ENCODE measurements around the gene KICS2.
"Not testable (repeated sequence)": the region's sequence is repeated elsewhere in the genome, so short reads cannot be mapped to it uniquely, and the experiment has no call there.

Gene KICS2

DNA sequence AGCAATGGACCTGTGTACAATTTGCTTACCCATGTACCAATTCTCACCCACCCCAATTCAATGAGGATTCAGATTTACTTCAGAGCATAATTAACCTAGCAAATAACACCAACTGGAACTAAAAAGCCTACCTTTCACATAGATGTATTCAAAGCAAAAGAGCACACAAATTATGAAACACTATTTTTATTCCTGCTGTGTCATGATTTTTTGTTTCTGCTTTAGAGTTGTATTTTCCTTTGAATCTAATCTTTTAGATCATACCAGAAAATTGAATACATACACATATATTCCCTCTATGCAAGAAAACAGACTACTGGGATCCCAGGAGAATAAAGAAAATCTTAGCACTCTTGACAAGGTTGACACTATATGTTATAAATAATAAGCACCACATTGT lies 5.9 kb downstream of the KICS2 start:
- DNase-seq (ENCODE audit: low read depth): no peak

DNA sequence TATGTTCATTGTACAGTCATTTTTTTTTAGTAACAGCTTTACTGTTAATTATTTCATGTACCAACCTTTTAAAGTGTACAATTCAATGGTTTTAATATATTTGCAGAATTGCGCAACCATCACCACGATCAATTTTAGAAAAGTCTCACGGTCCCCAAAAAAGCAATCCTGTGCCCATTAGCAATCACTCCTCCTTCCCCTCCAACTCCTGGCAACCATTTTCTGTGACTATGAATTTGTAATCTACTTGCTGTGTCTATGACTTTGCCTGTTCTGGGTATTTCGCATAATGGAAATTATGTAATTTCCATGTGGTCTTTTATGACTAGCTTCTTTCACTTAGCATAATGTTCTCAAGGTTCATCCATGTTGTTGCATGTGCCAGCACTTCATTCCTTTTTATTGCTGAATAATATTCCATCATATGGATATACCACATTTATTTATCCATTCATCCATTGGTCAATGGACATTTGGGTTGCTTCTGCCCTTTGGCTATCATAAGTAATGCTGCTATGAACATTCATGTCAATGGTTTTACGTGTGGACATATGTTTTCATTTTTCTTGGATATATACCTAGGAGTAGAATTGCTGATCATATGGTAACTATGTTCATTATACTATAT lies 9.9 kb downstream of the KICS2 start:
- DNase-seq (ENCODE audit: low read depth): no peak

DNA sequence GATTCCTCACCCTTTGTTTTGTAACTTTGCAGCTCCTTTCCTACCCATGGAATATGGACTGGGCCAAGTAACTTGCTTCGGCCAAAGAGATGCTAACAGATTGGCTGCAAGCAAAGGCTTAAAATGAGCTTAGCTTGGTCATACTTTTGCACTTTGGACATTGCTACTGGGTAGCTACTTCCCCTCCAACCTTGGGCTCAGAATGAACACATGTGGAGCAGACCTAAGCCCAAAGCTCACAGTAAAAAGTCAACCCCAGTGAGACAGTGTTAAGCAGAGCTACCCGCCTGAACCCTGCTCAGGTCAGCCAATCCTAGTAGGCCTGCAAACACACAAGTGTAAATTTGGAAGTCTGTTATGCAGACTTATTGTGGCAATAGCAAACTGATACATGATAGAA lies 14.6 kb downstream of the KICS2 start:
- no peak for DNase-seq (ENCODE audit: low read depth)

DNA sequence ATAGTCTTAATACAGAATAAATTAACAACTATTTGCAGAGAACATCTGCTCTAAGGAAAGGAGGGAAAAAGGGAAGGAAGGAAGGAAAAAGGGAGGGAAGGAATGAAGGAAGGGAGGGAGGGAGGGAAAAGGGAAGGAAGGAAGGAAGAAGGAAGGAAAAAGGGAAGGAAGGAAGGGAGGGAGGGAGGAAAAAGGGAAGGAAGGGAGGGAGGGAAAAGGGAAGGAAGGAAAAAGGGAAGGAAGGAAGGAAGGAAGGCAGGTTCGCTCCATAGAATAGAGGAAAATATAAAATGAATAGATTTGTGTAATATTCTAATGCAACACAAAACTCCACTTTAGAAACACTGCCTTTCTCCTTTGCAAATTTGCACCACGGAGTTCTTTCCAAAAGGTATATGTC lies 16.6 kb downstream of the KICS2 start:
- no peak for DNase-seq (ENCODE audit: low read depth)

GRCh38 chr12:64203775-64204174 lies 18.3 kb downstream of the KICS2 start:
- no peak for DNase-seq (ENCODE audit: low read depth)

DNA sequence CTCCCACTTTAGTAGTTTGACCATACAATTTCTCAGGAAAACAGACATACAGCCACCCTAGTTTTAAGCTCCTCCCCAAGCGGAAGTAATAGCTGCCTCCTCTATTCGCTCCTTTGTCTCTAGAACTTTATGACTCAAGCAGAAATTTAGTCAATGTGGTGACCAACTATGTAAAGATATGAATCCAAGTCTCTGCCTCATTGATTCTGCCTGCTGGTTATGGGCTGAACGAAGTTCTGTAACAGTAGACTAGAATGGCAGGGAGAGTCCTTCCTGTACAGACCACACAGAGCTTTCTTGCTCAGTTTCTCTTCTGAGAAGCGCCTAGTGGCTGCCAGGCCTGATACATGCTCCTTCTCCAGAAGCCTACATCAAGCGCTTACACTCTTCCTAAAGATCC lies 19.1 kb downstream of the KICS2 start:
- no peak for DNase-seq (ENCODE audit: low read depth)

DNA sequence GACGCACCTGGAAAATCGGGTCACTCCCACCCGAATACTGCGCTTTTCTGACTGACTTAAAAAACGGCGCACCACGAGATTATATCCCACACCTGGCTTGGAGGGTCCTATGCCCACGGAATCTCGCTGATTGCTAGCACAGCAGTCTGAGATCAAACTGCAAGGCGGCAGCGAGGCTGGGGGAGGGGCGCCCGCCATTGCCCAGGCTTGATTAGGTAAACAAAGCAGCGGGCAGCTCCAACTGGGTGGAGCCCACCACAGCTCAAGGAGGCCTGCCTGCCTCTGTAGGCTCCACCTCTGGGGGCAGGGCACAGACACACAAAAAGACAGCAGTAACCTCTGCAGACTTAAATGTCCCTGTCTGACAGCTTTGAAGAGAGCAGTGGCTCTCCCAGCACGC lies 26.3 kb downstream of the KICS2 start:
- not testable (repeated sequence) for DNase-seq (ENCODE audit: low read depth)

DNA sequence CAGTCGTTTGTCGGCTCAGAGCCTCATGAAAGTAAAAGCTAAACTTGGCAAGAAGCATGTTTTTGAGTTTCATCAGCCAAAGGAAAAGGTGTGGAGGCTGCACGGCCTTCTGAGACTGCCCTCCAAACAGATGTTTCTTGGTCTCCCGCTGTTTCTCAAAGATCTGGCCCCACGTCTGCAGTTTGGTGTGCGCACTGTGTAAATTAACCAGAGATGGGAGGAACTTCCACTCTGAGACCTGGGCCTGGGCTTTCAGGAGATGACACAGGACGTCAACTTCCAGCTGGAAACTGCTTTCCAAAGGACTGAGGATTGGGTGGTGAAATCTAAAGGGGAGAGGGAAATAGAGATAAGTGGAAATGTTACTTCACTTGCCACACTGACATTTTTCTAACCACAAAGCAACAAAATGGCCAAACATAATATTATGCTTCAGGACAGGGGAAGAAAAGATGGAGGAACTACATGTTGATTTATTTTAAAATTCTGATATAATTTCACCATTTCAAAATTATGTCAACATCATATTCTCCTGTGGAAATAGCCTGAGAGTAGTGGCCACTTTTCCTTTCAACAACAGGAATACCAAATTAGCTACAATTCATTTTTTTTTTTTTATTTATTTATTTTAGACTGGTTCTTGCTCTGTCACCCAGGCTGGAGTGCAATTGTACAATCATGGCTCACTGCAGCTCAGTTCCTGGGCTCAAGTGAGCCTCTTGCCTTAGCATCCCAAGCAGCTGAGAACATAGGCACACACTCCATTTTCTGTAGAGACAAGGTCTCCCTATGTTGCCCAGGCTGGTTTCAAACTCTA lies 27.6 kb downstream of the KICS2 start:
- no peak for DNase-seq (ENCODE audit: low read depth)

DNA sequence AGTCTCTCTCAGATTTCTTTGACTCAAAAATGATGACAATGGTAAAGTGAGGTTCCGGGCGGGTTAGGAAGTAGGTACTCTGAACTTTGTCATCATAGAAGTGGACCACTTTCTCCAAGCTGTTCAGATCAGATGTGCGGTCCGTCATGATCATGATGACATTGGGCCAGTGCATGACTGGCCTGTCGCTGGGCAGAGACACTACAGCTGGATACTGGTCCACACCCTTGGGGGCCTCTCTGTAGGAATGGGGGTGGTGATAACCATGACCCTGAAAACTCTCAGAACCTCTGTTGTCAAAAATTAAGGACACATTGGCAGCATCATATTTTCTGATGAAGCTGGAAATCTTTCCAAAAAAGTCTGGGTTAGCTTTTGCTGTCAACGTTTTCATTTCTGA lies 28.2 kb downstream of the KICS2 start:
- no peak for DNase-seq (ENCODE audit: low read depth)

DNA sequence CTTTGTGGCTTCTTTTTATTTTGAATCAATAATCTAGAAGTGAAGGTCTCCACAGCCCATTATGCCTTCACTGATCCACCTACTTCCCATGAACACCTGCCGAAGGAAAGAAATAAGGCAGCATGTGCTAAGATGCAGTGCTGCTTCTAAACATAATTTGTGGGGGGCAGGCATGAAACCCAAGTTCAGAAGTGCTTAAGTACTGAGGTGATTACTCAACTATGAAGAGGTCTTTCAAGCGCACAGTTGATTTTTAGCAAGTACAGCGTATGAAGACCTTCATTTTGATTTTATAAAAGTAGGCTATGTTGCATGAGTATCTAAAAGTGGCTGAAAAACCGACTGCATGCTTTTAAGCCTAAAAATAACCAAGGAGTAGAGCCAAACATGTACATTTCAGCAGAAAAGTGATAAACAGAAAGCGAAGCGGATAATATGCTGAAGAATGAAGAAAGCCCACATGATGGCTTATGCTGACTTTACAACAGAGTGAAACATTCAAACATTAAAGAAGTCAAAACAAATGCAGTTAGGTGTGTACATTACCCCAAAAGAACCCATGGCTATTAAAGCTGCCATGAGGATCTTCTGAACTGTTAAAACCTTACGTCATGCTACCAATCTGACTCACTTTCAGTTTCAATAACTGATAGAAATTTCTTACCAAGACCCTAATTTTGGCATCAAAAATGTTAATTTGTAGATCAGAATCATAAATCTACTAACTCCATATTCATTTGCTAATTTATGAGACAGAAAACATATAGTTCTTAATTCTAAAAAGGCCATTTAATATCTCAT lies 29.3 kb downstream of the KICS2 start:
- no peak for DNase-seq (ENCODE audit: low read depth)

- no peak for DNase-seq (ENCODE audit: low read depth)
Observed at GRCh38 chr12:64190140-64190539, 32.0 kb downstream of the KICS2 start.

- DNase-seq (ENCODE audit: low read depth): no peak
Observed at GRCh38 chr12:64189530-64189929, 32.6 kb downstream of the KICS2 start.

- DNase-seq (ENCODE audit: low read depth): no peak
Observed at GRCh38 chr12:64187794-64188193, 34.3 kb downstream of the KICS2 start.

GRCh38 chr12:64187370-64187769 lies 34.7 kb downstream of the KICS2 start:
- DNase-seq (ENCODE audit: low read depth): no peak

GRCh38 chr12:64186789-64187188 lies 35.3 kb downstream of the KICS2 start:
- DNase-seq (ENCODE audit: low read depth): no peak

DNA sequence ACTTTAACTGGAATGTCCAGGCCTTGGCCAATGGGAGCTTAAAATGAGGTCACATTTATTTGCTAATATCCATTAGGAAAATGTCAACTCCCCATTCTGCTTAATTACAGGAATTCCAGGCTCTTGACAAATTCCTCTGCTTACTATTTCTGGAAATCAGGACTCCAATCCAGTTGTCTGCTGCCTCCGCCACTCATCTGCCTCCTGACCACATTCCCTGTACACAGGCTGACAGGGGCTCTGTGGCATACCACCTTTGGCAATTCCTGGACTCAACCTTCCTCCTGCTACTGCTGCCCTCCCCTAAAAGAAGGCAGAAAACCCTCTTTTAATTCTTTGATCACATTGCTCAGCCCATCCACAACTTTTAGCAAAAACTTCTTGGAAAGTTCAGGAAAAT lies 37.9 kb downstream of the KICS2 start:
- DNase-seq (ENCODE audit: low read depth): no peak

DNA sequence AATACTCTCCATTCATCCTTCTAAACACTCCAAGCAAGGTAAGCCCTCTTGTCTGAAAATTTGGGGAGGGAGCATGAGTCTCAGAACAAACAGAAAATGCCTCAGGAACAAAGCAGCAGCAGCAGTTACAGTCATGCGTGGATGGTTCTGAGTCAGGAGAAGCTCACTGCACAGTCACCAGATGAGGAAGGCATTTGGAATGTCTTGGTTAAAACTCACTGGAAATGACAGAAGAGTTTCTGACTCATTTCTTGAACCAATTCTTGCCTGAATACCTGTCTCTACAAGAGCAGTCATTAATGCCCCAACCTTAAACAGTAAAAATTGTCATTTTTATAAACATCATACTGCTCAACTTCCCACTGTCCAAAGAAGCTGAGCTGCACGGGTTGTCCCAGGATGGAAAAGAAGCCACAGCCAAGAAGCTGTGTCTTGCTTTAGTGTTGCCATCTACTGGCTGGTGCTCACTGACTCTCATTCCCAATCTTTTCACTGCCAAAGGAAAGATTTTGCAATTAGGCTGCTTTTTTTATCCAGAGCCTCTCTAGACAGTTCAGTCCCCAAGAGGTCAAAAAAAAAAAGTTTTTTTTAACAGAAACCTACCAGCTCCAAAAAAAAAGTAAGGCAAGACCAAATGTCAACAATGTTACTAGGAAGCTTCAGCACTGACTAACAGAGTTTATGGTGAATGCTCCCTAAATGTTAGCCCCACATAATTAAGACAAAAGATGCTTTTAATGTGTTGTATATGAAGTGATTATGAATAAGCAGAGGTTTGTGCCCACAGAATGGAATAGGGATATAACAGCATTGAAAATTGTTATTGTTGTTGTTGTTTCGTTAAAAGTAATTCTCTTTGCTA lies 40.4 kb downstream of the KICS2 start:
- no peak for DNase-seq (ENCODE audit: low read depth)

DNA sequence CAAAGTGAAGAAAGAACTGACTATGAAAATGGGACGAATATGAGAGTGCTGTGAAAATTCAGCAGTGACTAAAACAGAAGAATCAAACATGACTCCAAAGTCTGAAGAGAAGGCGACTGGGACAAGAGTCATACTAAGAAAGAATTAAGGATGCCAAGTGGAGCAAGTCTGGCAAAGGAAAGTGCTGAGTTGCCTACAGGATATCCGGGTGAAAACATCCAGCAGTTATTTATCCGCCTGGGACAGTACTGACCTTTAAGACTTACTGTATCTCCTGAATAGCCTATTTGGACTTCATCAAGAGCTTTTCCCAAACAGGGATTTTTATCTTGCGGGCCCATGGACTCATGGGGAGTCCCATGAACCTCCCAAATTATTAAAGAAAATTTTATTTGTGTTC lies 41.1 kb downstream of the KICS2 start:
- no peak for DNase-seq (ENCODE audit: low read depth)

DNA sequence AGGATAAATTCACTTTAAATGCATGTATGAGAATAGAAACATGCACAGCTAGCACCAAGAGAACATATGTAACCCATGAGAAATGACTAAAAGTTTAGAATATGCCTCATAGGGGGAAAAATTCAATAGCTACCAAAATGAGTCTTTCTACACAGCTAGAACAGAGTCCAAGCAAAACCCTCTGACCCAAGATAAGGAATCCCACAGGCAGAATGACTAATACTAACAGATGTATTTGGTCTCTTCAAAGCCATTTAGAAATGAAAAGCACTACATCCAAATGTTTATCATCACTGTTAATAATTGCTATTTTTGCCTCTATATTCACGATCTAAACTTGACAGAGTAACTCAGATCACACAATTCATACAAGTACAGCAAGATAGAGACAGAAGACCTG lies 44.0 kb downstream of the KICS2 start:
- no peak for DNase-seq (ENCODE audit: low read depth)

GRCh38 chr12:64177001-64177400 lies 45.1 kb downstream of the KICS2 start:
- no peak for DNase-seq (ENCODE audit: low read depth)

GRCh38 chr12:64175254-64175945 lies 46.7 kb downstream of the KICS2 start:
- no peak for DNase-seq (ENCODE audit: low read depth)

Data from T-helper 22 cell (primary cell).